Measurements from ENCODE around the gene JARID2.

DNA sequence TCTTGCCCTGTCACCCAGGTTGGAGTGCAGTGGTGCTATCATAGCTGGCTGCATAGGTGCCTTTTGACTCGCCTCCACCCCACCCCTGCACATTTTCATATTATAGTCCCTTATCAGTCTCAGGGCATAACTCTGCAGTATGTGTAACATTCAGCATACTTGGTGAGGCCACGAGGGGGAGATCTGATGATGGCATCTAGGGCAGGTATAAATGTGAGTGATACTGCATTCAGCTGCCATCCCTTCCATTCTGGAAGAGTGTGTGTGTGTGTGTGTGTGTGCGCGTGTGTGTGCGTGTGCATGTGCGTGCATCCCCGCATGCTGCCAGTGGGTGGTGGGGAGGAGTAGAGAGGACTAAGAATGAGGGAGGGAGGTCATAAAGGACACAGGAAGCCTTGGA lies 81.4 kb downstream of the JARID2 start:
- peak in 1 of 2 donors; percentile 28 for TF ChIP-seq CTCF (conservative IDR thresholded peaks at IDR 0.05 in 1 of 2, IDR thresholded peaks at IDR 0.05 in 1 of 2; ENCODE audit: extremely low read depth in 1 of 2, insufficient read depth in 1 of 2, low read depth in 1 of 2, low read length in 2 of 2)
- TF ChIP-seq EZH2 (IDR thresholded peaks at IDR 0.05; ENCODE audit: borderline replicate concordance, low read length): no peak

Measured in mammary epithelial cell (primary cell).